GM18526 (cell line): ENCODE data around the gene TOMT.

Experiments used
- POLR2A ChIP-seq: IDR thresholded peaks from 3 replicates; pipeline ENCODE4 v1.6.1; 2011; ENCODE audit not compliant: insufficient read length; ENCODE audit errors: extremely low read depth

The TOMT gene

GRCh38 chr11:72081184-72081644 lies 24.5 kb upstream of the TOMT start:
- no peak for TF ChIP-seq POLR2A

DNA sequence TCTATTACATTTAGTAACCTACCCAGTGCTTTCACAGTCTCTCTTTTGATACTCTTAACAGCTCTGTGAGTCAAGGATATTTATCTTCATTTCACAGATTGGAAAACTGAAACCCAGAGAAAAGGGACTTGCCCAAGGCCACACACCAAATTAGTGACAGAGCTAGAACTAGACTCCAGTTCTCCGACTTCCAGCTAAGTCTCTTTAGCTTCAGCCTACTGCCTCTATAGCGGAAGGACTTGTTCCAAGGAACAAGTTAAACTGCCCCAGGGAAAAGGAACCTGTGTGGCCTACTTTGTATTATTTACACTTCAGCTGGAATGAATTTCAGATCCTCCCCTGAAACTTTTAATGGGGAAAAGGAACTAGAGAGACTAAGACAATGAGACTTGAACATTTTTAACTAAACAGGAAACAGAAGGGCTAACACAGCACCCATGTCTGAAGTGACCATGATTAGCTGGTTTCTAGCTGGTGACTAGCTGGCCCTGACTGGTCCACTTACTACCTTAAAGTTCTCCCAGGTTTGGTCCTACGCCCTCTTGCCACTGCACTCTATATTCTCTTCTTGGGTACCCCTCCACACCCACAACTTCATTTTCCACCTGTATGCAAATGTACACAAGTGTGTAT lies 23.8 kb upstream of the TOMT start:
- no peak for TF ChIP-seq POLR2A

GRCh38 chr11:72083414-72083813 lies 22.3 kb upstream of the TOMT start:
- no peak for TF ChIP-seq POLR2A

GRCh38 chr11:72084076-72084475 lies 21.6 kb upstream of the TOMT start:
- TF ChIP-seq POLR2A, result no peak

GRCh38 chr11:72084965-72085364 lies 20.8 kb upstream of the TOMT start:
- TF ChIP-seq POLR2A, result no peak

- TF ChIP-seq POLR2A, result no peak
Observed at GRCh38 chr11:72085621-72086351, 19.9 kb upstream of the TOMT start.

GRCh38 chr11:72088076-72088808 lies 17.5 kb upstream of the TOMT start:
- TF ChIP-seq POLR2A, result no peak

DNA sequence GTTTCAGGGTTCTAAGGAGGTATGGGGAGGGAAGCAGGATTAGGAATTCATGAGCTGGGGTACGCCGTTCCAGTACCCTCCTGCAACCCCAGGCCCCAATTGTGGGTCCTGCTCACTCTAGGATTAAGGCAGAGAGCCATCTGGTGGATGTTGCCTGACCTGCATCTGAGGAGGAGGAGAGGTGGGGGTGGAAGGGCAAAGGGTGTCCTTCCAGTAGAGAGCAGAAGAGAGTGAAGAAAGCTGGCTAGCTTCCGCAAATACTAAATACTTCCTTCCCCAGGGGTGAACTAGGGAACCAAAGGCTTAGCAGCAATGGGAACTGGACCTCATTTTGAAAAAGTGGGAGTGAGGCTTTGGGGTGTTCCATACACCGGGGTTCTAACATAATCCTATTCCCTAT lies 14.4 kb upstream of the TOMT start:
- no peak for TF ChIP-seq POLR2A

- no peak for TF ChIP-seq POLR2A
Observed at GRCh38 chr11:72098741-72099140, 7.0 kb upstream of the TOMT start.

- no peak for TF ChIP-seq POLR2A
Observed at GRCh38 chr11:72100009-72100408, 5.7 kb upstream of the TOMT start.

DNA sequence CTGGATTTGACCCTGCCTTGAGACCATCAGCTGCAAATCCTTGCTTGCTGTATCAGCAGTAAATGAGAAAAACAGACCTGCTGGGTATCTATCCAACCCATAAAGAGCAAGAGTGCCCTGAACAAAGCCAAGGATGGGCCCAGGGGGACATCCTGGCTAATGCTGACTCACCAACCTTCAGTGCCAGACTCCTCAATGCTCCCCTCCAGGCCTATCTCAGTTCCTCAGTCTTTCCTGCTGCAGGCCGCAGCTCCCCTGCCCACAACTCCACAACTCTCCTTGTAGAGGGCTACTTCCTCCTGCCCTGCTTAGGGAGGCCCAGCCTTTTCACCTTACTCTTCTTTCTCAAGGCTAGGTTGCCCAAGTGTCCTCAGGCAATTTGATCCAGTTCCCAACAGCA lies 5.3 kb upstream of the TOMT start:
- TF ChIP-seq POLR2A, result no peak

GRCh38 chr11:72102162-72102561 lies 3.6 kb upstream of the TOMT start:
- TF ChIP-seq POLR2A, result no peak

- TF ChIP-seq POLR2A, result no peak
Observed at GRCh38 chr11:72102631-72102945, 3.1 kb upstream of the TOMT start.

DNA sequence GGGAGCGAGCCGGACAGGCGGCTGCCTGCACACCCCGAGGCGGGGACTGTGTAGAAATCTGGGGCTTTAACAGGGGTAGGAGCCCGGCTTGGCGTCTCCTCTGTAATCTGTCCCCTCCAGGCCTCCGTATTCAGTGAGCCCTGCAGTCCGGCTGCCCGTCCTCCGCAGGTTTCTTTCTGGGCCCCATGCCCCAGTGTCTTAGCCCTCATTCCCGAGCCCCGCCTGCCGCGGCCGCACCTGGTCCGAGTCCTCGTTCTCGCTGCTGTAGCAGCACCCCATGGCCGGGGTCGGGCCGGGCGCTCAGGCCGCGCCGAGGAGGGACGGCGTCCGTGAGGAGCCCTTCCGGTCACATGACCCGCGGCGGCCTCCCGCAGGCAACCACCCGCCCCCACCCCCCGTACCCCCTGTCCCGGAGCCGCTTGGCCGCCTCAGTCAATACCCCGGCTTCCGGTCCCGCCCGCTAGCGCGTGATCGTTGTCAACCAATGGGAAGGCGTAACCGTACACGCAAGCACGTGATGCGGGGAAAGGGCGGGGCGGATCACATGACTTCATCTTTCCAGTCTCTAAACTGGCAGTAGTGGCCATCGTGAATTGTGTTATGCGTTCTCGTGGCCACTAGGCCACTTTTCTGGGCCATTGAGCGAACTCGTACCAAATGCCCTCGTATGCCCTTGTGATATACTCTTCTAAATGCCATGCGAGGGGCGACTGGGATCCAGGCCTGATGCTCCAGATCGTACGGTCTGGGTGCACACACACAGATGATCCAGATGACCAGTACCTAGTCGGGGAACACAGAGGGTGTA lies 2.6 kb upstream of the TOMT start, which contains the start of gene LAMTOR1:
Gene LAMTOR1, minus strand, starts transcription at position 352 of the 808 bp plus-strand sequence. Its CDS starts 73 bp downstream, at position 279.
- peak; percentile 94 for TF ChIP-seq POLR2A

DNA sequence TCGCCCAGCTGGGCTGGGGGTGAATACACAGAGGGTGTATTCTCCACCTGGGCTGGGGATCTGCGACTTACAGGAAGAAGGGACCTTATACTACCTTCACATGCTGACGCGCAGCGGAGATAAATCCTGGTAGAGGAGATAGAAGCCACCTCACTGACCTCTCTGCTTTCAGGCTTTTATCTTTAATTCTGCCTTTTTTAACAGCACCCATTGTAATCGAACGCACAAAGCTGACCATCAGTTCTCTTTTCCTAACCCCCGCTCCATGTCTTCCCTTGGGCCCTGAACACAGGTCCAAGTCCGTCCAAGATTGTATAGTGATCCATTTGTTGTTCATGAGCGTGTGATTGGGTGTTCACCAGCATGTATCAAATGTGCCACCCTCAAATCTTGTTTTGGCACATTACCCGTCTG lies 2.0 kb upstream of the TOMT start:
- no peak for TF ChIP-seq POLR2A
